Lower leg skin (tissue), 3 donors: ENCODE data around the gene ZIC4.

ENCODE experiments used
- CTCF ChIP-seq, 3 donors: fragments of 450-650 bp; IDR thresholded peaks; one replicate each; pipeline ENCODE4 v1.5.1; 2016; ENCODE audit warnings: antibody characterized with exemption in 3 of 3, mild to moderate bottlenecking in 3 of 3, moderate library complexity in 2 of 3
- POLR2A ChIP-seq, 2 donors: fragments of 450-650 bp; IDR thresholded peaks; one replicate each; pipeline ENCODE4 v1.6.1; 2016 to 2017; ENCODE audit warnings: antibody characterized with exemption in 2 of 2, mild to moderate bottlenecking in 1 of 2, moderate library complexity in 1 of 2

GRCh38 chr3:147360646-147361453 is 45.5 kb downstream of the ZIC4 start:
- TF ChIP-seq CTCF (IDR thresholded peaks at IDR 0.05) (no peak), POLR2A (IDR thresholded peaks at IDR 0.05) (no peak)
